K562 (cell line): ENCODE results near the gene GNPTAB. TPM values are rescaled to one million over a fixed set of nuclear protein-coding genes. Genes with fewer than 3 reads are reported as not detected.

Experiments
- ARID2 ChIP-seq: fragments of 450-650 bp; IDR thresholded peaks from 2 replicates; pipeline ENCODE4 v1.6.1; 2017; ENCODE audit warnings: antibody characterized with exemption, mild to moderate bottlenecking
- ARID3B ChIP-seq: fragments of 250-450 bp; sonication (Bioruptor Pico); IDR thresholded peaks from 2 replicates; pipeline ENCODE4 v1.4.0; 2020; ENCODE audit warnings: borderline replicate concordance
- ATF2 ChIP-seq: sonication (generic); formaldehyde crosslinking; IDR thresholded peaks from 2 replicates; pipeline ENCODE4 v1.8.1; 2022; ENCODE audit warnings: missing genetic modification reagents
- PBX2 ChIP-seq, 2 experiments: IDR thresholded peaks in 1 of 2; conservative IDR thresholded peaks in 1 of 2; 2 replicates each; pipeline ENCODE4 v1.6.1; 2016; ENCODE audit warnings: low read depth in 2 of 2, mild to moderate bottlenecking in 1 of 2, missing compliant biosample characterization in 1 of 2, missing genetic modification characterization in 1 of 2, moderate library complexity in 1 of 2
- POLR2AphosphoS5 ChIP-seq: IDR thresholded peaks from 2 replicates; pipeline ENCODE4 v1.6.1; 2011; ENCODE audit warnings: mild to moderate bottlenecking, low read depth, low read length, moderate library complexity; ENCODE audit not compliant: control insufficient read depth, insufficient read depth
- RB1 ChIP-seq: fragments of 450-650 bp; IDR thresholded peaks from 2 replicates; pipeline ENCODE4 v1.6.1; 2017; ENCODE audit warnings: low read depth, mild to moderate bottlenecking
- RBBP5 ChIP-seq: fragments of 200-600 bp; sonication (generic); IDR thresholded peaks from 2 replicates; pipeline ENCODE4 v1.6.1; 2012; ENCODE audit warnings: borderline replicate concordance, mild to moderate bottlenecking, low read length, control low read depth, inconsistent platforms; ENCODE audit not compliant: insufficient read depth, poor library complexity, severe bottlenecking
- SP1 ChIP-seq: sonication (generic); formaldehyde crosslinking; IDR thresholded peaks from 2 replicates; pipeline ENCODE4 v1.8.1; 2022; ENCODE audit warnings: mild to moderate bottlenecking, missing genetic modification reagents
- TCF7L2 ChIP-seq: fragments of 150-350 bp; IDR thresholded peaks from 2 replicates; pipeline ENCODE4 v1.6.1; 2016; ENCODE audit warnings: low read depth, mild to moderate bottlenecking, low read length, moderate library complexity
- VEZF1 ChIP-seq: fragments of 200-800 bp; sonication (Bioruptor generic); IDR thresholded peaks from 2 replicates; pipeline ENCODE4 v1.6.1; 2017; ENCODE audit warnings: missing genetic modification characterization, missing compliant biosample characterization
- ZNF217 ChIP-seq: sonication (generic); formaldehyde crosslinking; IDR thresholded peaks from 2 replicates; pipeline ENCODE4 v1.8.0; 2022; ENCODE audit warnings: mild to moderate bottlenecking, missing genetic modification reagents
- ZNF592 ChIP-seq: fragments of 450-650 bp; IDR thresholded peaks from 2 replicates; pipeline ENCODE4 v1.6.1; 2017; ENCODE audit warnings: antibody characterized with exemption, mild to moderate bottlenecking
- ZNF764 ChIP-seq: fragments of 250-450 bp; sonication (Bioruptor Pico); IDR thresholded peaks from 2 replicates; pipeline ENCODE4 v1.4.0; 2020; ENCODE audit warnings: low read depth, mild to moderate bottlenecking, moderate library complexity
- ZNF785 ChIP-seq: fragments of 250-450 bp; sonication (Bioruptor Pico); IDR thresholded peaks from 2 replicates; pipeline ENCODE4 v1.4.0; 2020; ENCODE audit warnings: mild to moderate bottlenecking
- polyA plus RNA-seq, 8 experiments: library from polyadenylated mRNA; depleted of rRNA in 4 of 8; stranded (reverse) in 5 of 8; unstranded in 3 of 8; fragments of >200 nt; fragmentation: Nextera tagmentation in 2 of 8; fragmentation: Illumina TruSeq in 1 of 8; extraction: Ambion mirVana in 2 of 8; extraction: Trizol in 1 of 8; gene quantifications; 2 replicates each; pipeline versions ENCODE4 v1.2.1 to v1.2.3, GENCODE V29; 2011 to 2014; ENCODE audit warnings: inconsistent platforms in 1 of 8, missing spikeins in 1 of 8
- total RNA-seq, 7 experiments: library from RNA; depleted of rRNA in 6 of 7; stranded (reverse); fragments of >200 nt in 6 of 7; fragmentation: Illumina TruSeq in 2 of 7; extraction: Trizol in 2 of 7; gene quantifications; 2 replicates each; pipeline versions ENCODE4 v1.2.1 to v1.2.3, GENCODE V29; 2011 to 2021; ENCODE audit warnings: low replicate concordance in 1 of 7

GNPTAB gene
- total and polyA plus RNA-seq, 9 of the 15 experiments (the other 6 are each of a cell fraction or from before 2014, with no cell fraction given), result 5.9 to 23.2 (median 19.3) TPM

GRCh38 chr12:101697197-101697929 lies 133.4 kb downstream of the GNPTAB start, which contains the start of gene CHPT1 (continued):
- no peak for TF ChIP-seq ATF2 (CRISPR knock-in tag)
- peak; percentile 56 for TF ChIP-seq RB1
- TF ChIP-seq ZNF217 (CRISPR knock-in tag), result no peak
- peak; percentile 42 for TF ChIP-seq RBBP5
- TF ChIP-seq ZNF785 (CRISPR knock-in tag), result no peak
- TF ChIP-seq PBX2 (CRISPR knock-in tag; IDR thresholded peaks at IDR 0.05; ENCODE audit: low read depth), result no peak
- no peak for TF ChIP-seq PBX2 (tag; conservative IDR thresholded peaks at IDR 0.05; ENCODE audit: low read depth)
- peak; percentile 78 for TF ChIP-seq VEZF1 (CRISPR knock-in tag)
- TF ChIP-seq ARID3B, result 0 out of 2 replicates have a peak, but pooled peaks have one; percentile 68
- TF ChIP-seq SP1 (CRISPR knock-in tag), result peak; percentile 66; the same call in 1 of the 2 replicates
- no peak for TF ChIP-seq TCF7L2
- TF ChIP-seq ARID2, result no peak
- TF ChIP-seq ZNF592, result no peak
- TF ChIP-seq ZNF764, result no peak
- TF ChIP-seq POLR2AphosphoS5, result peak; percentile 42; the same call in 1 of the 2 replicates
